ENCODE data around the gene ATG16L2. TPM values are rescaled to one million over a fixed set of nuclear protein-coding genes. Genes with fewer than 3 reads are reported as not detected.

ATG16L2 gene
- total and polyA plus RNA-seq, 10 of the 15 experiments (the other 5 are each of a cell fraction or from before 2014, with no cell fraction given), result 1.9 to 67.7 (median 30.4) TPM

DNA sequence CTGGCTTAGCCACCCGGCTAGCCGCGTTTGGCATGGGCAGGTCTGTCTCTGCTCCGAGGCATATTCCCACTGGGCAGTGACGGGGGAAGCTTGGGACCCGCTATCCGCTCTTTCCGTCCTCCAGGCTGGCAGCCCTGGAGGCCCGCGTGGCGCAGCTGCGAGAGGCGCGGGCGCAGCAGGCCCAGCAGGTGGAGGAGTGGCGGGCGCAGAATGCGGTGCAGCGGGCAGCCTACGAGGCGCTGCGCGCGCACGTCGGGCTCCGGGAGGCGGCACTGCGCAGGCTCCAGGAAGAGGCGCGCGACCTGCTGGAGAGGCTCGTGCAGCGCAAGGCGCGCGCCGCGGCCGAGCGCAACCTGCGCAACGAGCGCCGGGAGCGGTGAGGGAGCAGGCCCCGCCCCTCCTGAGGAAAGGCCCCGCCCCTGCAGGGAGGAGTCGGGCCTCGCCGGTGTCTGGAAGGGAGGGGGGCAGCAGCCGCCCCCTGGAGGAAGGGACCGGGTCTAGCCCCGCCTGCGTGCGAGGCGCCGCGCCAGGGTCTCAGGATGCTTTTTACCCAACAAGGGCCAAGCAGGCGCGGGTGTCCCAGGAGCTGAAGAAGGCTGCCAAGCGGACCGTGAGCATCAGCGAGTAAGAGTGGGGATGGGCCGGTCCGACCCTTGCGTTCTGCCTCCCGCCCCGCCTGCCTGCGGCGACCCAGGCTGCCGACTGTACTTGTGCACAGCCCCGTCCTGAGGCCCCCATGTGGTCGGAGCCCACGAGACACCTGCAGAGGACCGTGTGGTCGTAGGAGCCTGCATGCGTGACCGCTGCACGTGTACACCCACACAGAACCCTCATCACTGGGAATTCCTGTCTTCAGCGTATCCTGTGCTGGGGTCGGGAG lies 7.9 kb downstream of the ATG16L2 start (continued):
- no peak for TF ChIP-seq RUNX3 (IDR thresholded peaks at IDR 0.05; ENCODE audit: low read length)
- no peak for TF ChIP-seq MYB (IDR thresholded peaks at IDR 0.05; ENCODE audit: borderline replicate concordance, low read depth, low read length)
- TF ChIP-seq, protein P1, sequence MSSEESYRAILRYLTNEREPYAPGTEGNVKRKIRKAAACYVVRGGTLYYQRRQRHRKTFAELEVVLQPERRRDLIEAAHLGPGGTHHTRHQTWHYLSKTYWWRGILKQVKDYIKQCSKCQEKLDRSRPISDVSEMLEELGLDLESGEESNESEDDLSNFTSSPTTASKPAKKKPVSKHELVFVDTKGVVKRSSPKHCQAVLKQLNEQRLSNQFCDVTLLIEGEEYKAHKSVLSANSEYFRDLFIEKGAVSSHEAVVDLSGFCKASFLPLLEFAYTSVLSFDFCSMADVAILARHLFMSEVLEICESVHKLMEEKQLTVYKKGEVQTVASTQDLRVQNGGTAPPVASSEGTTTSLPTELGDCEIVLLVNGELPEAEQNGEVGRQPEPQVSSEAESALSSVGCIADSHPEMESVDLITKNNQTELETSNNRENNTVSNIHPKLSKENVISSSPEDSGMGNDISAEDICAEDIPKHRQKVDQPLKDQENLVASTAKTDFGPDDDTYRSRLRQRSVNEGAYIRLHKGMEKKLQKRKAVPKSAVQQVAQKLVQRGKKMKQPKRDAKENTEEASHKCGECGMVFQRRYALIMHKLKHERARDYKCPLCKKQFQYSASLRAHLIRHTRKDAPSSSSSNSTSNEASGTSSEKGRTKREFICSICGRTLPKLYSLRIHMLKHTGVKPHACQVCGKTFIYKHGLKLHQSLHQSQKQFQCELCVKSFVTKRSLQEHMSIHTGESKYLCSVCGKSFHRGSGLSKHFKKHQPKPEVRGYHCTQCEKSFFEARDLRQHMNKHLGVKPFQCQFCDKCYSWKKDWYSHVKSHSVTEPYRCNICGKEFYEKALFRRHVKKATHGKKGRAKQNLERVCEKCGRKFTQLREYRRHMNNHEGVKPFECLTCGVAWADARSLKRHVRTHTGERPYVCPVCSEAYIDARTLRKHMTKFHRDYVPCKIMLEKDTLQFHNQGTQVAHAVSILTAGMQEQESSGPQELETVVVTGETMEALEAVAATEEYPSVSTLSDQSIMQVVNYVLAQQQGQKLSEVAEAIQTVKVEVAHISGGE (CRISPR knock-in tag; IDR thresholded peaks at IDR 0.05), result no peak
- TF ChIP-seq TARDBP (IDR thresholded peaks at IDR 0.05; ENCODE audit: borderline replicate concordance), result 0 out of 2 replicates have a peak, but pooled peaks have one; percentile 25
- TF ChIP-seq, protein P2, sequence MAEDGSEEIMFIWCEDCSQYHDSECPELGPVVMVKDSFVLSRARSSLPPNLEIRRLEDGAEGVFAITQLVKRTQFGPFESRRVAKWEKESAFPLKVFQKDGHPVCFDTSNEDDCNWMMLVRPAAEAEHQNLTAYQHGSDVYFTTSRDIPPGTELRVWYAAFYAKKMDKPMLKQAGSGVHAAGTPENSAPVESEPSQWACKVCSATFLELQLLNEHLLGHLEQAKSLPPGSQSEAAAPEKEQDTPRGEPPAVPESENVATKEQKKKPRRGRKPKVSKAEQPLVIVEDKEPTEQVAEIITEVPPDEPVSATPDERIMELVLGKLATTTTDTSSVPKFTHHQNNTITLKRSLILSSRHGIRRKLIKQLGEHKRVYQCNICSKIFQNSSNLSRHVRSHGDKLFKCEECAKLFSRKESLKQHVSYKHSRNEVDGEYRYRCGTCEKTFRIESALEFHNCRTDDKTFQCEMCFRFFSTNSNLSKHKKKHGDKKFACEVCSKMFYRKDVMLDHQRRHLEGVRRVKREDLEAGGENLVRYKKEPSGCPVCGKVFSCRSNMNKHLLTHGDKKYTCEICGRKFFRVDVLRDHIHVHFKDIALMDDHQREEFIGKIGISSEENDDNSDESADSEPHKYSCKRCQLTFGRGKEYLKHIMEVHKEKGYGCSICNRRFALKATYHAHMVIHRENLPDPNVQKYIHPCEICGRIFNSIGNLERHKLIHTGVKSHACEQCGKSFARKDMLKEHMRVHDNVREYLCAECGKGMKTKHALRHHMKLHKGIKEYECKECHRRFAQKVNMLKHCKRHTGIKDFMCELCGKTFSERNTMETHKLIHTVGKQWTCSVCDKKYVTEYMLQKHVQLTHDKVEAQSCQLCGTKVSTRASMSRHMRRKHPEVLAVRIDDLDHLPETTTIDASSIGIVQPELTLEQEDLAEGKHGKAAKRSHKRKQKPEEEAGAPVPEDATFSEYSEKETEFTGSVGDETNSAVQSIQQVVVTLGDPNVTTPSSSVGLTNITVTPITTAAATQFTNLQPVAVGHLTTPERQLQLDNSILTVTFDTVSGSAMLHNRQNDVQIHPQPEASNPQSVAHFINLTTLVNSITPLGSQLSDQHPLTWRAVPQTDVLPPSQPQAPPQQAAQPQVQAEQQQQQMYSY (CRISPR knock-in tag; IDR thresholded peaks at IDR 0.05), result no peak
- no peak for TF ChIP-seq MTA2 (IDR thresholded peaks at IDR 0.05; ENCODE audit: low read depth)
- TF ChIP-seq SREBF1 (IDR thresholded peaks at IDR 0.05; ENCODE audit: low read length), result no peak
- TF ChIP-seq, protein P3, sequence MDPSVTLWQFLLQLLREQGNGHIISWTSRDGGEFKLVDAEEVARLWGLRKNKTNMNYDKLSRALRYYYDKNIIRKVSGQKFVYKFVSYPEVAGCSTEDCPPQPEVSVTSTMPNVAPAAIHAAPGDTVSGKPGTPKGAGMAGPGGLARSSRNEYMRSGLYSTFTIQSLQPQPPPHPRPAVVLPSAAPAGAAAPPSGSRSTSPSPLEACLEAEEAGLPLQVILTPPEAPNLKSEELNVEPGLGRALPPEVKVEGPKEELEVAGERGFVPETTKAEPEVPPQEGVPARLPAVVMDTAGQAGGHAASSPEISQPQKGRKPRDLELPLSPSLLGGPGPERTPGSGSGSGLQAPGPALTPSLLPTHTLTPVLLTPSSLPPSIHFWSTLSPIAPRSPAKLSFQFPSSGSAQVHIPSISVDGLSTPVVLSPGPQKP (IDR thresholded peaks at IDR 0.05; ENCODE audit: low read depth, low read length), result no peak
- TF ChIP-seq NFYB (IDR thresholded peaks at IDR 0.05; ENCODE audit: insufficient read depth, low read depth, low read length), result no peak
- 0 out of 2 replicates have a peak, but pooled peaks have one; percentile 6 for TF ChIP-seq YY1 (IDR thresholded peaks at IDR 0.05; ENCODE audit: low read depth, low read length)
- TF ChIP-seq WRNIP1 (IDR thresholded peaks at IDR 0.05; ENCODE audit: borderline replicate concordance, low read depth, low read length), result no peak
- TF ChIP-seq HDGF (IDR thresholded peaks at IDR 0.05), result peak; percentile 17; the same call in 1 of the 2 replicates
- TF ChIP-seq TCF3 (IDR thresholded peaks at IDR 0.05; ENCODE audit: borderline replicate concordance, insufficient read depth, low read depth, low read length), result peak; percentile 88
- TF ChIP-seq, protein P4, sequence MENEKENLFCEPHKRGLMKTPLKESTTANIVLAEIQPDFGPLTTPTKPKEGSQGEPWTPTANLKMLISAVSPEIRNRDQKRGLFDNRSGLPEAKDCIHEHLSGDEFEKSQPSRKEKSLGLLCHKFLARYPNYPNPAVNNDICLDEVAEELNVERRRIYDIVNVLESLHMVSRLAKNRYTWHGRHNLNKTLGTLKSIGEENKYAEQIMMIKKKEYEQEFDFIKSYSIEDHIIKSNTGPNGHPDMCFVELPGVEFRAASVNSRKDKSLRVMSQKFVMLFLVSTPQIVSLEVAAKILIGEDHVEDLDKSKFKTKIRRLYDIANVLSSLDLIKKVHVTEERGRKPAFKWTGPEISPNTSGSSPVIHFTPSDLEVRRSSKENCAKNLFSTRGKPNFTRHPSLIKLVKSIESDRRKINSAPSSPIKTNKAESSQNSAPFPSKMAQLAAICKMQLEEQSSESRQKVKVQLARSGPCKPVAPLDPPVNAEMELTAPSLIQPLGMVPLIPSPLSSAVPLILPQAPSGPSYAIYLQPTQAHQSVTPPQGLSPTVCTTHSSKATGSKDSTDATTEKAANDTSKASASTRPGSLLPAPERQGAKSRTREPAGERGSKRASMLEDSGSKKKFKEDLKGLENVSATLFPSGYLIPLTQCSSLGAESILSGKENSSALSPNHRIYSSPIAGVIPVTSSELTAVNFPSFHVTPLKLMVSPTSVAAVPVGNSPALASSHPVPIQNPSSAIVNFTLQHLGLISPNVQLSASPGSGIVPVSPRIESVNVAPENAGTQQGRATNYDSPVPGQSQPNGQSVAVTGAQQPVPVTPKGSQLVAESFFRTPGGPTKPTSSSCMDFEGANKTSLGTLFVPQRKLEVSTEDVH (IDR thresholded peaks at IDR 0.05; ENCODE audit: low read depth, partially characterized antibody), result no peak
- no peak for TF ChIP-seq CBX5 (IDR thresholded peaks at IDR 0.05; ENCODE audit: low read depth)
- no peak for TF ChIP-seq RAD51 (IDR thresholded peaks at IDR 0.05)
- no peak for TF ChIP-seq BMI1 (IDR thresholded peaks at IDR 0.05; ENCODE audit: borderline replicate concordance)
- TF ChIP-seq MTA3 (IDR thresholded peaks at IDR 0.05; ENCODE audit: borderline replicate concordance, low read length), result no peak
- no peak for TF ChIP-seq HDAC2 (IDR thresholded peaks at IDR 0.05)
